ENCODE data around the gene PRSS57.

Gene PRSS57

DNA sequence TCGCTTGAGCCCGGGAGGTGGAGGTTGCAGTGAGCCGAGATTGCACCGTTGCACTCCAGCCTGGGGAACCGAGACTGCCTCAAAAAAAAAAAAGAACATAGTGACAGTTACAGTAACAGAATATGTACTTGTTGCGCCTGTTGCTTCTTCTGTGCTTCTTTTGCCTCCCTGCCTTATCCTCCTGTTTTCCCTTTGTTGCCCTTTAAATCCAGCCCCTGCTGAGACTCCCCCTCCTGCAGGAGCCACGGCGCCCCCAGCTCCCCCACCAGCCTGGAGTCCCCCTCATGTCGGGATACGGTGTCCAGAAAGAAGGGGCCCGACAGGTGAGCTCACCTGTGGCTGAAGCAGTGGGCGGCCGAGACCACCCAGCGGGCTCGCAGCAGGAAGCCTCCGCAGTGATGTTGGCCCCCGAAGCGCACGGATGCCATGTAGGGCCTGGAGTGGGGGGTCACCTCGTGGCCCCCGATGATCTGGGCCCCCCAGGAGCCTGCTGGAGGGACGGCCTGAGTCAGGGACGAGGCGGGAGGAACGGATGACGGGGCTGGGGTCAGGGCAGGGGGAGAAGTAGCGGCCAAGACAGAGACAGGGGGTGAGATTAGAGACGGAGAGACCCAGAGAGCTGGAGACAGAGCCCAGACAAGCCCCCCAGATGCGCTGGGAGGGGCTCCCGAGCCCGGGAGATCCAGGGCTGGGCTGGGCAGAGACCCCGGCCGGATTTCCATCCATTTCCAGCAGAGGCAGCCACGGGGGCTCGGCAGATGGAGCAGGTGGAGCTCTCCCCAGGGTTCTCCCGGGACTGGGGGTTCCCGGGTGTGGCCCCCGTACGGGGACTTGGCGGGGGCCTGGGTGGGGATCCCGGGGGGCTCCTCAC is 536 bp downstream of the PRSS57 start:
- DNase-seq (ENCODE audit: low read depth) = no peak

GRCh38 chr19:690203-690602 is 5.0 kb downstream of the PRSS57 start:
- DNase-seq (ENCODE audit: low read depth) = no peak

GRCh38 chr19:688992-689391 is 6.3 kb downstream of the PRSS57 start:
- DNase-seq (ENCODE audit: low read depth) = no peak

- DNase-seq (ENCODE audit: low read depth) = no peak
Measured at GRCh38 chr19:688214-688613, 7.0 kb downstream of the PRSS57 start.

DNA sequence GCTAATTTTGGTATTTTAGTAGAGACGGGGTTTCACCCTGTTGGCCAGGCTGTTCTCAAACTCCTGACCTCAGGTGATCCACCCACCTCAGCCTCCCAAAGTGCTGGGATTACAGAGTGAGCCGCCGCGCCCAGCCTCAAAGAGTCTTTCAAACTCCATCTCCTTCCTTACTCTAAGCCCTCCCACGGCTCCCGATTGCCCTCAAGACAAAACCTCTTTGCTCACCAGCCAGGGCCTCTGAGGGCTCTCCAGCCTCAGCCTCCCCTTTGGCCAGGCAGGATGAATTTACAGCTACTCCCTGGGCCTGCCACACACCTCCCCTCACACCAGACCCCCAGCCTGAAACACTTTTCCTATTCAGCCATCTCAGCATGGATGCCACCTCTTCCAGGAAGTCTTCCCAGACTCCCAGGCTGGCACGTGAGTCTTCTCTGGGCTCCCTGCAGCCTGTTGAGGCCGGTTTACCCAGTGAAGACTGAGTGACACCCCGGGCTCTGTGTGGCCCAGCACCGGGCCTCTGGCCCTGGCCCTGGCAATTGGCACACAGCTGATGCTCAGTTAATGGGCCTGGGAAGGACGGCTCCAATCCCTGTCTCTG is 7.6 kb downstream of the PRSS57 start:
- no peak for DNase-seq (ENCODE audit: low read depth)

- no peak for DNase-seq (ENCODE audit: low read depth)
Measured at GRCh38 chr19:686589-687297, 8.5 kb downstream of the PRSS57 start.

GRCh38 chr19:685454-685931 is 9.8 kb downstream of the PRSS57 start:
- DNase-seq (ENCODE audit: low read depth) = no peak

DNA sequence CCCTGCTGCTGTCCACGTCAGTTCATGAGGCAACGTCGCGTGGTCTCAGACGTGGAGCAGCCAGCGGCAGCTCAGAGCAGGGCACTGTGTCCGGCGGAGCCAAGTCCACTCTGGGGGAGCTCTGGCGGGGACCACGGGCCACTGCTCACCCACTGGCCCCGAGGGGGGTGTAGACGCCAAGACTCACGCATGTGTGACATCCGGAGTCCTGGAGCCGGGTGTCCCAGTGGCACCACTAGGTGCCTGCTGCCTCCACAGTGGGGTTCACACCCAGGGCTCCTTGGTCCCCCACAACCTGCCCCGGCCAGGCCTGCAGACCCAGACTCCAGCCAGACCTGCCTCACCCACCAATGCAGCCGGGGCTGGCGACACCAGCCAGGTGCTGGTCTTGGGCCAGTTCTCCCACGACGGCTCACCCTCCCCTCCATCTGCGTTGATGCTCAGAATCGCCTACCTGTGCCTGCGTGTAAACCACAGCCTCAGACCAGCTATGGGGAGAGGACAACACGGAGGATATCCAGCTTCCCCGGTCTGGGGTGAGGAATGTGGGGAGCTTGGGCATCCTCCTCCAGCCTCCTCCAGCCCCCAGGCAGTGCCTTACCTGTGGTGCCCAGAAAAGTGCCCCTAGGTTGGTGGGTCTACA is 12.5 kb downstream of the PRSS57 start:
- DNase-seq (ENCODE audit: low read depth) = no peak

- no peak for DNase-seq (ENCODE audit: low read depth)
Measured at GRCh38 chr19:681029-682019, 13.9 kb downstream of the PRSS57 start.

- peak; percentile 100 for DNase-seq (ENCODE audit: low read depth)
Measured at GRCh38 chr19:680287-681028, 14.8 kb downstream of the PRSS57 start.

GRCh38 chr19:679418-680286 is 15.6 kb downstream of the PRSS57 start:
- DNase-seq (ENCODE audit: low read depth) = no peak

GRCh38 chr19:678791-679388 is 16.4 kb downstream of the PRSS57 start:
- DNase-seq (ENCODE audit: low read depth) = no peak

DNA sequence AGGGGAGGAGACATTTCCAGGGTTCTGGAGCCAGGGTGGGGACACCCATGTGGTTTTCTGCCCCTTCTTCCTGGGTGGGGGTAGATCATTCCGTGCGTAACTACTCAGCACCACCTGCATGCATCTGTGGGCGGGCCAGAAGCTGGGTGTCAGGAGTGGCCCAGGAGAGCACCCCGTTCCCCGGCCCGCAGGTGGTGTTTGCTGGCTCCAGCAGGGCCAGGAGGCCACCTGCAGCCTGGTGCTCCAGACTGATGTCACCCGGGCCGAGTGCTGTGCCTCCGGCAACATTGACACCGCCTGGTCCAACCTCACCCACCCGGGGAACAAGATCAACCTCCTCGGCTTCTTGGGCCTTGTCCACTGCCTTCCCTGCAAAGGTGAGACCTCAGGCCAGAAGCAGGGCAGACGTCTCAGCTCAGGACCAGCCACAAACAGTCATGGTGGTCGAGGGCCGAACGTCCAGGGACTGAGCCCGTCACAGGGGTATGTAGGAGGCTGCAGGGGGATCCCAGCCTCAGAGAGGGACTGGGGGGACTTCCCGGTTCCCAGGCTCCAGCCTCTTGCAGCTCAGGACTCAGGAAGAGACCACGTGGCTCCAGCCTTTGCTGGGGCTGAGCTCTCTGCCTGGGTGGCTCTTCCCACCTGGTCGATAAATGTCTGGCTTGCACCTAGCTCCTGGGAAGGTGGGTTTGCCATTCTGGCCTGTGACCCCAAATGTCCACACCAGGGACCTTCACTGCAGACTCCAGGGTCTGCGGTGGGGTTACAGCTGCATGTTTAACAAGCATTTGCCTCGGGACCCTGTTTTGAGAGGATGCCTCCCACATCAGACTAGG is 17.4 kb downstream of the PRSS57 start:
- no peak for DNase-seq (ENCODE audit: low read depth)

GRCh38 chr19:677201-677600 is 18.1 kb downstream of the PRSS57 start:
- no peak for DNase-seq (ENCODE audit: low read depth)

DNA sequence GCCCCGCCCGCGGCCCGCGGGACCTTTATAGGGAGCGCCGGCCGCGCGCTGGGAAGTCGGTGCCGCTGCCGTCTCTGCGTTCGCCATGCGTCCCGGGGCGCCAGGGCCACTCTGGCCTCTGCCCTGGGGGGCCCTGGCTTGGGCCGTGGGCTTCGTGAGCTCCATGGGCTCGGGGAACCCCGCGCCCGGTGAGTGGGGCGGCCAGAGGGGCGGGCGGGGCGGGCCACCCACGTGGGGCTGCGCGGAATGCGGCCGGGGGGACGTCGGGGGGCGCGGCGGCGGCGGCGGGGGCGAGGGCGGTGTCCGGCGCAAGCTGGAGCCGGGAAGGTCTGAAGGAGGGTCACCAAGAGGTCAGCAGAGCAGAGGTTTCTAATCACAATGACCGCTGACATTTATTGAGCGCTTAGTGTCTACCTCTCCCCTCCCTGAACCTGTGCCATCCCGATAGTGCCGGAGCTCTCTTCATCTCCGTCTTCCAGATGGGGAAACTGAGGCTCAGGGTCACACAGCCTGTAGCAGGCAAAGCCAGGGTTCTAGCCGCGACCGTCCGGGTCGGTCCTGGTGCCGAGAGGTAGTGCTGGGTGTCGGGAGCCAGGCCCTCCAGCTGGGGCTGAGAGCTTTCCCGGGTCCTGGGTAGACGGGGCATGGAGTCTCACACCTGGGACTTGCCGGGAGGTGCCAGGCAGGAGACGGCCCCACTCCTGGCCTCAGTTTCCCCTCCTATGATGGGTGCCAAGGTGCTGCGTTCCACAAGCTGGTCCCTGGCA is 18.7 kb downstream of the PRSS57 start, which contains the start of gene FSTL3:
FSTL3 (plus strand) TSS at position 54 of the 767 bp plus-strand sequence; CDS start at position 86, 32 bp downstream.
- DNase-seq (ENCODE audit: low read depth) = no peak

DNA sequence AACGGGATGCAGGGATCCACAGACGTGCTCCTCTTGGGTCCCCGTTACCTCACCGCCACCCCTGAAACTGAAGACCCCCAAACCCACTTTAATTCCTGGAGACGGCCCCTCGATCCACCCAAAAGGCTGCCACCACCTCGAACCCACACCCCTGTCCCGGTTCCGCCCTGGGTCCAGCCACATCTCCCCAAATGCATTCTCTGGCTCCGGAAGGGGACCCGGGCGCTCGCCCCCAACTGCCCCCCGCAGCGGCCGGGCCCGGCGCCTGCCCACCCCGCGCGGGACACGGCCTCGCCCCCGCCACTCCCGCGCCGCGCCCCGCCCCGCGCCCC is 19.3 kb downstream of the PRSS57 start:
- DNase-seq (ENCODE audit: low read depth) = no peak

Data from stimulated activated CD8-positive, alpha-beta memory T cell treated with anti-CD3 and anti-CD28 coated beads, Interleukin-7, amount 100 ng/mL, for 24 hours (primary cell).